GM10248 (cell line): ENCODE data around the gene NEK11.

Experiments used
- CTCF ChIA-PET: fragments of 300-600 bp; sonication (Branson Sonifier 250); formaldehyde crosslinking; extraction: SDS; loops from one replicate; lab custom pipeline; 2021; ENCODE audit warnings: antibody characterized with exemption; lab: Yijun Ruan, JAX
- POLR2A ChIA-PET: fragments of 350-650 bp; sonication (Branson Sonifier 250); formaldehyde crosslinking; extraction: SDS; loops from one replicate; lab custom pipeline; 2020; ENCODE audit warnings: antibody characterized with exemption; lab: Yijun Ruan, JAX
- DNase-seq: peaks from one replicate; pipeline ENCODE4 v3.0.0; 2012; ENCODE audit errors: extremely low spot score
- TF ChIP-seq, protein P1 (sequence below): IDR thresholded peaks from 2 replicates; pipeline ENCODE4 v1.5.1; 2012; ENCODE audit warnings: mild to moderate bottlenecking, low read depth; ENCODE audit errors: extremely low read depth, missing control alignments, control extremely low read depth

The NEK11 gene

DNA sequence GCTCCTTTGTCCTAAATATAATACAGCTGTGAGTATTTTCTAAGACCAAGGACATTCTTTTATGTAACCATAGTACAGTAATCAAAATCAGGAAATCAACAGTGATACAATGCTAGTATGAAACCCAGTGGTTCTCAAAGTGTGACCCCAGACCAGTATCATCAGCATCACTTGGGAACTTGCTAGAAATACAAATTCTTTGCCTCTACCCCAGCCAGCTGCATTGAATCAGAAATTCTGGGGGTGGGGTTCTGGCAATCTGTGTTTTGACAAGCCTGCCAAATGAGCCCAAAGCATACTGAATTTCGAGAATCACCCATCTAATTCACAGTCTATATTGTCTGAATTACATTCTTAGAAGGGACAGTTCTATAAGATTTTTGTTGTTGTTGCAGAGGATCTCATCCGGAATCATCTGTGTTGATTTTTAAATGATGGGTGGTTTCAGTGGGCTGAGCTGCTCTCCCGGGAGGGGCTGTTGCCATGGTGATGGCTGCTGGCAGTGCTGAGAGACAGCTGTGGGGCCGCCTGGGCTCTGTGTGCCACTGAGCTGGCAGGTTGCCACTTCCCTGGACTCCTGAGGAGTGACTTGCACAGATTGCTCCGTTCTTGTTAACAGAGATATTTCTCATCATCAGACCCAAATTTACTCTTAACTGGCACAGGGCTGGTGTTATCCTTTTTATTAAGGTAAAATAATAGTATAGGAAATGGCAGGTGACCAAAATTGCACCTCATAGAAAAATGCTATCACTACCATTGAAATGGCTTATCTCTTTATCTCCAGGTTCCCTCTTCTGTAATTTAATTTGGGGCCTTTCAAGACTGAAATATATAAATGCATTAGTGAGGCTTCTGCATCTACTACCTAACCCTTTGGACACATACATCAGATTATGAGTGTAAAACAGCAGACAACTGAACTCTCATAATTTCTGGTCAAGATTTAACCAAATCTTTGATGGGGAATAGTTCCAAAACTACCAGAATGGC is 56.5 kb downstream of the NEK11 start:
- DNase-seq = no peak
- POLR2A ChIA-PET = no interaction called here
- CTCF ChIA-PET = interaction anchor here (3.7 kb wide), 1 partner anchor 16 kb away, joined by 10 read pairs; no protein-coding TSS in a partner anchor
- TF ChIP-seq, protein P1, sequence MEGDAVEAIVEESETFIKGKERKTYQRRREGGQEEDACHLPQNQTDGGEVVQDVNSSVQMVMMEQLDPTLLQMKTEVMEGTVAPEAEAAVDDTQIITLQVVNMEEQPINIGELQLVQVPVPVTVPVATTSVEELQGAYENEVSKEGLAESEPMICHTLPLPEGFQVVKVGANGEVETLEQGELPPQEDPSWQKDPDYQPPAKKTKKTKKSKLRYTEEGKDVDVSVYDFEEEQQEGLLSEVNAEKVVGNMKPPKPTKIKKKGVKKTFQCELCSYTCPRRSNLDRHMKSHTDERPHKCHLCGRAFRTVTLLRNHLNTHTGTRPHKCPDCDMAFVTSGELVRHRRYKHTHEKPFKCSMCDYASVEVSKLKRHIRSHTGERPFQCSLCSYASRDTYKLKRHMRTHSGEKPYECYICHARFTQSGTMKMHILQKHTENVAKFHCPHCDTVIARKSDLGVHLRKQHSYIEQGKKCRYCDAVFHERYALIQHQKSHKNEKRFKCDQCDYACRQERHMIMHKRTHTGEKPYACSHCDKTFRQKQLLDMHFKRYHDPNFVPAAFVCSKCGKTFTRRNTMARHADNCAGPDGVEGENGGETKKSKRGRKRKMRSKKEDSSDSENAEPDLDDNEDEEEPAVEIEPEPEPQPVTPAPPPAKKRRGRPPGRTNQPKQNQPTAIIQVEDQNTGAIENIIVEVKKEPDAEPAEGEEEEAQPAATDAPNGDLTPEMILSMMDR = no peak

DNA sequence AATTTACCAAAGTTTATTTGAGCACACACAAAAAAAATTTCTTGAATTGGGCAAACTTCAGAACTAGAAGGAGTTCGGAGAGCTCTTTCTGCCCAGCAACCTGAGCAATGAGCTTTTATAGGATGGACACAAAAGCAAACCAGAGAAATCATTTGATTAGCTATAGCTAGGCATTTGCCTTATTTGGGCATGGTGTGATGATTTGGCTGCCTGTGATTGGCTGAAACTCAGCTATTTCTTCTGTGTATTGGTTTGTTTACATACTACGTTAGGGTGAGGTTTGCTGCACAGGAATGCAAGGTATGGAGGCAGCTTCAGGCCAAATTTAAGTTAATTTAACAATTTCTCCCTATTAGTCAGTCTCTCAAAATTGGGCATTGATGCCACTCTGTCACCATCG is 65.1 kb downstream of the NEK11 start:
- TF ChIP-seq, protein P1 = no peak
- ChIA-PET POLR2A (no interaction called here), CTCF (no interaction called here)
- DNase-seq = no peak

DNA sequence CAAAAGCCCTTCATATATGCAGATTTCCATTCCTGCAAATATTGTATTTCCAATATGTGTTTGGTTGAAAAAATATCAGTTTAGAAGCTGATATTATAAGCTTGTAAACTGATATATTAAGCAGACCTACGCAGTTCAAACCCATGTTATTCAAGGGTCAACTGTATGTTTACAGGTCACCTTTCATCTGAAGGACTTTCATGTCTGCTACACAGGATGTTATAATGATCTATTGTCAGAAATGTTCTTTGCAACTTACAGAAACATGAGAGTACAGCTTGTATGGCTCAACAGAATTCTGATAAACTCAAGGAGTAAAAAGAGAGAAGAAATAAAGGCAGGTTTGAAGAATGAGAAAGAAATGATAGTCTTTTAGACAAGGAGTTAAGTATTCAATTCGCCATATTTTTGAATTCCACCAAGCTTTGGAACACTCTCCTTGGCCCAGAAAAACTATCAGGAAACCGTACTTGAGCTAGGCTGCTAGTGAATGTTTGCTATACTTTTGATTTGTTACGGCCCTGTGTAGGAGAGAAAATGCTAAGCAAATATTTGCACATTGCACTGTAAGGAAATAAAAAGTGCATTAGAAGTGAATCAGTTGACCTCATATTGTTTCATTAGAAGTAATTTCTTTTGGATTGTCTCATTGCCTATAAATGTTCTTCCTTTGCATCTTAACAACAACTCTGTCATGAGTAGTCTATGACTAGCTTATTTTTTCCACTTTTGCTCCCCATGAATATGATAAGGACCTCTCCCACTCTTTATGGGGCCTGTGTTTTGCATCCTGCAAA is 81.2 kb downstream of the NEK11 start:
- TF ChIP-seq, protein P1 = no peak
- ChIA-PET CTCF (no interaction called here), POLR2A (no interaction called here)
- no peak for DNase-seq

DNA sequence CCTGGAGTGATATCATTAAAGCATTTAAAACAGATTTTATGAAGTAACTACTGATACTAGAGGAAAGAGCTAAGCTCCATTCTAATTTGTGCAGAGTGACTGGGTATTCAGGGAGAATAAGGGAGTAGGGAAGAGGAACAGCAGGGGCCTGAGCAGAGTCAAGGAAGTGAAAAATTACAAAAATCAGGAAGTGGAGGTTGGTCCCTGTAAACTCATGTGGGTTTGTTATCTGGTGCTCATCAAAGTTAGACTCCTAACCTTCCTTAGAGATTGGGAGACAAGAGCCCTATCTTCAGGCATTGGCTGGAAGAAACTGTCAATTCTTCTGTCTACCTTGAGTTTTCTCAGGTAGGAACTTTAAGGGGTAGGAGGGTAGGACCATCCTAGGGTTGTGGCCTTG is 82.5 kb downstream of the NEK11 start:
- CTCF ChIA-PET = no interaction called here
- TF ChIP-seq, protein P1 = no peak
- DNase-seq = no peak
- POLR2A ChIA-PET = no interaction called here

DNA sequence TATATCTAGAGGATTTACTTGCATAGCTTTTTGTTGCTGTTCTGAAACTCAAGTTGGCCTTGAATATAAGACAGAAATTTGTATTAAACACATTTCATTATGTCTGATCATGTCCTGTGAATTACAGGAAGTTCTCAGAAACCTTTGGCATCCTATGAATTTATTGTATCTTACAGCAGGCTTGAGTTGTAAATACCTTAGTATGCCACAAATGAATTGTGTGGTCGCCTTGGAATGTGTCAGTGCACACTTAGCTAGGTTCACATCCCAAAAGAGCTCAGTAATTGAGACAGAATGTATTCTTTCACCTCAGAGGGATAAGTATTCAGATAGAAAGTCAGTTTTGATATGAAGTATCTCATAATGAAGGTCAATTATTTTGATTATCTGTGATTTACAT is 83.4 kb downstream of the NEK11 start:
- CTCF ChIA-PET = no interaction called here
- DNase-seq = no peak
- TF ChIP-seq, protein P1 = no peak
- POLR2A ChIA-PET = no interaction called here

DNA sequence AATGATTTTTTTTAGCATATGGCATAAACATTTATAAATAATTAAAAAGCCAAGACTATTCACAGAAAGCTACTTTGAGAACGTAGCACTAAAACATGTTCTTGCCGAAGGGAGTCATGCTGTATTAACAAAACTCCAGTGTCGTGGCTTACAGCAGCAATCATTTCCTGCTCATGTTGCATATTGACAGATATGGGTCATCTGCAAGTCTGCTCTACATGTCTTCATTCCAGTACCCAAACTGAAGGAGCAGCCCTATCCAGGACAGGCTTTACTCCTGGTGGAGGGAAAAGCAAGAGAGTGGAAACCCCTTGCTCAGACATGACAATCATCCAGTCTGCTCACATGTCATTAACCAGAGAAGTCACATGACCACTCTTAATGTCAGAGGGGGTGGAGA is 87.6 kb downstream of the NEK11 start:
- no peak for DNase-seq
- TF ChIP-seq, protein P1 = no peak
- ChIA-PET CTCF (no interaction called here), POLR2A (no interaction called here)
